A673 (cell line): ENCODE data around the gene YWHAG.

Source experiments
- CTCF ChIP-seq: fragments of 300-800, 200-600 bp; sonication (generic); conservative IDR thresholded peaks from 2 replicates; pipeline ENCODE4 v1.5.1; 2017; ENCODE audit warnings: low read depth, mild to moderate bottlenecking, antibody characterized with exemption, low read length, moderate library complexity, mixed read lengths
- EZH2 ChIP-seq: fragments of 200-600 bp; sonication (generic); IDR thresholded peaks from 2 replicates; pipeline ENCODE4 v1.6.1; 2017; ENCODE audit warnings: borderline replicate concordance, low read depth, mild to moderate bottlenecking, mixed read lengths, antibody characterized with exemption, low read length; ENCODE audit not compliant: poor library complexity, severe bottlenecking

DNA sequence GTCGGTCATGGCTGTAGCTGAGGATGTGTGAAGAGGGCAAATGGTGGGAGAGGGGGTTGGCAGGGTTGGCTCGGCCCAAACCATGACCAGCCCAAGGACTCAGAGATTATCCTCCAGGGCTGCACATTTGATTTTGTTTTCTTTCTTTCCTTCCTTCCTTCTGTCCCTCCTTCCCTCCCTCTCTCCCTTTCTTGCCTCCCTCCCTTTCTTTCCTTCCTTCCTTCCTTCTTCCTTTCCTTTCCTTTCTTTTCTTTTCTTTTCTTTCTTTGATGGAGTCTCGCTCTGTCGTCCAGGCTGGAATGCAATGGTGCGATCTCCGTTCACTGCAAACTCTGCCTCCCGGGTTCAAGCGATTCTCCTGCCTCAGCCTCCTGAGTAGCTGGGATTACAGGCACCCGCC, 46.9 kb upstream of the YWHAG start:
- TF ChIP-seq CTCF, result no peak
- TF ChIP-seq EZH2, result no peak
